Activated CD4-positive, alpha-beta T cell treated with anti-CD3 and anti-CD28 coated beads, Interleukin-10, Interleukin-2, amounts not matched to agents 100 ng/mL and 50 ng/mL, durations not matched to agents 16 hours and 8 hours (primary cell): ENCODE data around the gene KRT76.
"Not testable (repeated sequence)": the region's sequence is repeated elsewhere in the genome, so short reads cannot be mapped to it uniquely, and the experiment has no call there.

Experiments
- DNase-seq: peaks from one replicate; pipeline ENCODE4 v3.0.0-alpha.2; 2020

The KRT76 gene

DNA sequence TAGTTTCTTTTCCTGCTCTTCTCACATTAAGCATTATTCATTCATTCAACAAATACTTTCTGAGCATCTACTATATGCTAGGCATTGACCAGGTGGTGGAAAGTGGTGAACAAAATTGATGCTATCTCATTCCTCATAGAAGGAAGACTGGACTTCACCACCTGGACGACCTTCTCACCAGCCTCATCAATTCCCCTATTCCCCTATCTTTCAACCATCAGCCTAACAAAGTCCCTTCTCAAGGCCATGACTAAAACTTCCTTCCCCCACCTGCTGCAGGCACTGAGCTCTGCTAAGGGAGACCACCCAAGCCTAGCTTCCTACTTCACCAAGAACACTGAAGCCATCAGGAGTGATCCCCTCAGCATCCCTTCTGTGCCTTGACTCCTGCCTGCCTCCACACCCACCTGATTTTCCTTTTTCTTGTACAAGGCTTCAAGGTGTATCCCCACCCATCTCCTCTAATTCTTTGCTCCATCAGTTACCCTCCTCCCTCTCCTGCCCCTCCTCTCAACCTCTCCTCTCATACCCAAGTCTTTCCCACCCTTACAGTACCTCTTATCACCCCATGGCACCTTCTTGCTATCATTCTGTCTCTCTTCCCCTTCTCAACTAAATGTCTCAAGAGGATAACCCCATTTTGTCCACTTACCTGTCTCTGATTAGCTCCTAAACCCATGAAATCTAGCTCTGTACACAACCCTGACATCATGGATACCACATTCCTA lies 19.5 kb downstream of the KRT76 start:
- no peak for DNase-seq

- no peak for DNase-seq
Measured at GRCh38 chr12:52756281-52756960, 20.7 kb downstream of the KRT76 start.

DNA sequence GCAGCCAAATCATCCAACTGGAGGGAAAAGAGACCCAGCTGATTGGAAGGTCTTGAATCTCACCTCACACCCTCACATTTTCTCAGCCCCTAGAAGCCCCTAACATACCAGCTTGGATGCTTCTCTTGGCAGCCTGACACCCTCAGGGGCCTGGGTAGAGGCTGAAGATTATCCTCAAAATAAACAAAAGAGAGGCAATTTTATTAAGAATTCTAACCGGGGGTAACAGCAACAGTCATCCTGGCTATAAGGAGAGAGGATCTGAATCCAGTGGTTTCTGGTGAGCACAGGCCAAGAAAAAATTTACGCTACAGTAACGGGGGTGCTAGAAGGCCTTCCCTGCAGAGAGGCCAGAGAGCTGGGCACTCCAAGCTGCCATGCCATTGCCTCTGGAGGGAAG lies 21.6 kb downstream of the KRT76 start:
- DNase-seq = no peak

- DNase-seq = no peak
Measured at GRCh38 chr12:52754135-52754534, 23.0 kb downstream of the KRT76 start.

- DNase-seq = no peak
Measured at GRCh38 chr12:52753283-52753682, 23.9 kb downstream of the KRT76 start.

DNA sequence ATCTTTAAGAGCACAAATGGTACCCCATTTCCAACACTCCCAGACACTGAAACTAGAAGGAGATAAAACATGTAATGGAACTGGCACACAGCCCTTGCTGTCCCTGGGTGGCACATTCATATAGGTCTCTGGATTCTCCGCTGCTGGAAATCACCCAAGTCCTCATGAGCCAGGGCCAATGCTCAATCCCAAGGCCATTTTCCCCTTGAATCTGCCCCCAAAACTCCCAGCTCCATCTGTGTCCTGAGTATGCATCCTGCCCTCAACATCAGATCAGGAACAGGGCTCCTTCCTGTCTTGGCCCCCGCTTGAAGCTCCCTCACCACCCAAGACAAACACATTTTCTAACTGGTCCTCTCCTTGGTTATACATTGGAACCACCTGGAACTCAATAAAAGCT lies 24.6 kb downstream of the KRT76 start:
- DNase-seq = no peak

GRCh38 chr12:52751795-52752194 lies 25.4 kb downstream of the KRT76 start:
- no peak for DNase-seq

- not testable (repeated sequence) for DNase-seq
Measured at GRCh38 chr12:52750532-52750931, 26.6 kb downstream of the KRT76 start.

DNA sequence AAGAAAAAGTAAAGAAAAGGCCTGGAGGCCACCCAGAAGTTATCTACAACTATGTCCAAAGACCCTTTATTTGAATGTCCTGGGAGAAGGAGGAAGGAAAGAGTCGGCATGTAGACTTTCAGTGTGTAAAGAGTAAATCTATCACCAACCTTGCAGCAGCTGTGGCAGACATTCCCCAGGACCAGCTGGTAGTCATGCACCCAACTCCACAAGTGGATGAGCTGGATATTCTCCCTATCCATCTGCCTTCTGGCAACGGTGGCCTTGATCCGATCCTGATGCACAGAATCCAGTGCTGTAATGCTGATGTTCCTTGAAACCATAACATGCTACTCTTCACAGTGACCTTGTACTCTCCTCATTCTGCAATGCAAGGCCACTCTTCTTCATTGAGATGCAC lies 27.3 kb downstream of the KRT76 start:
- DNase-seq = no peak

DNA sequence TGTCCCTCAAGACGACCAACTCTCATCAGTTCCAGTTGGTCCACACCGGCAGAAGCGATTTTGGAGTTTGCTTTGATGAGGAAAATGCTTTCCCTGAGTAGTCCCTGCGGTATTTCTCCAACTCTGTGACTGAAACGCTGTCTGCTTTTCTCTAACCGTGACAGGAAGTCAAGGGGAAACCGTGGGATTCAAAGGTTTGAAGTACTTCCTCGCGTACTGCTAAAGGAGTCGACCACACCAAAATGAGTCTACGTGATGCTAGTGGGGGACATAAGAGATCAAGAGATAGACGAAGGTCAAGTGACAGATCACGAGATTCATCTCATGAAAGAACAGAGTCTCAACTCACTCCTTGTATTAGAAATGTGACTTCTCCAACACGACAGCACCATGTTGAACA lies 28.6 kb downstream of the KRT76 start:
- no peak for DNase-seq

DNA sequence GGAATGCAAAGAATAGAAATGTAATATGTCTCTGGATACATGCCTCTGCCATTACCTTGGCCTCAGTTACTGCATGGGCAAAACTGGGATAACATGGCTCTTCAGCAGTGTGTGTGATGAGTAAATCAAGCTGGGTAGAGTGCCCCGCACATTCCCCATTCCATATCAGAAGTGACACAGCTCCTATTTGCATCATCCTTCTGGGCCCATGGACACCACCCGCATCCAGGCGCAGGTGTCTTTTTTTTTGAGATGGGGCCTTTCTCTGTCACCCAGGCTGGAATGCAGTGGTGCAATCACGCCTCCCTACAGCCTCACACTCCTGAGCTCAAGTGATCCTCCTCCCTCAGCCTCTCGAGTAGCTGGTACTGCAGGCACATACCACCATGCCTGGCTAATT lies 31.6 kb downstream of the KRT76 start:
- no peak for DNase-seq

- no peak for DNase-seq
Measured at GRCh38 chr12:52744493-52745156, 32.5 kb downstream of the KRT76 start.

DNA sequence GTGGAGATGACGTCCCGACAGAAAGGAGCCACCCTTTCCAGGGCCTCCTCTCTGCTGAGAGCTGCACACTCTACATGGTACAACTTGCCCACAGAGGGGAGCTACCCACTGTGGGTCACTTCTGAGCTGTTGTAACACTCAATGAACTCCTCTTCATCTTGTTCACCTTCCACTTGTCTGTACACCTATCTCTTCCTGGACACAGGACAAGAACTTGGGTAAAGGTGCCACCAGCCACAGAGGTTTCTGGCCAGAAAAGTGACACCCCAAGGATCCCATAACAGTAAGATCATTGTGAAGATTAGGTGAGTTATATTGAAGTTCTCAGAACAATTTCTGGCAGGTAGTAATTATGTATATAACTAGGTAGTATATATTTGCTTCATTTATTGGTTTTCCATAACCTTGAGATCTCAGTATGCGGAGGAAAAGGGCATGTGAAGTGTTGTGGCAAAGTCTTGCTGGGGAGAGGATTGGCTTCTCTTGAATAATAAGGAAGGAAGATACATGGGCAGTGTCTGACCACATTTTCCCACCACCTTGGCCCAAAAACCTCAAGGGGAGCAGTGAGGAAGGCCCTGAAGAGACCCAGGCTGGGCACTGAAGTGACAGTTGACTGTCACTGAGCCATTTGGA lies 34.2 kb downstream of the KRT76 start:
- DNase-seq = no peak

DNA sequence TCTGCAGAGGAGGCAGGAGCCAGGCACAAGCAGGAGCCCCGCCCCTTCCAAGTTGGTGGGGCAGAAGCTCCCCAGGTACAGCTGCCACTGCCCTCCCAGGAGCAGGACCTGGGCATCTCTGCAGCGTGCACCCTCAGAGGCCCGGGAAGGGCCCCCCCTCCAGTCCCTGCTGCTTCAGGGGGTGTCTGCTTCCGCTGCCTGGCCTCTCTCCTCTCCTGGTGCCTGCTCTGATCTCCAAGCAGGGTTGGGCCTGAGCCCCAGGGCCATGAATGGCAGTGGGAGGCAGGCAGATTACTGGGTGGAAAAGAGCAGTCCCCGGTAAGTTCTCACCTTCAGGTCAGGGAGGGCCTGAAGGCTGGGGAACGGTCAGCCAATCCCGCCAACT lies 35.0 kb downstream of the KRT76 start:
- DNase-seq = no peak

DNA sequence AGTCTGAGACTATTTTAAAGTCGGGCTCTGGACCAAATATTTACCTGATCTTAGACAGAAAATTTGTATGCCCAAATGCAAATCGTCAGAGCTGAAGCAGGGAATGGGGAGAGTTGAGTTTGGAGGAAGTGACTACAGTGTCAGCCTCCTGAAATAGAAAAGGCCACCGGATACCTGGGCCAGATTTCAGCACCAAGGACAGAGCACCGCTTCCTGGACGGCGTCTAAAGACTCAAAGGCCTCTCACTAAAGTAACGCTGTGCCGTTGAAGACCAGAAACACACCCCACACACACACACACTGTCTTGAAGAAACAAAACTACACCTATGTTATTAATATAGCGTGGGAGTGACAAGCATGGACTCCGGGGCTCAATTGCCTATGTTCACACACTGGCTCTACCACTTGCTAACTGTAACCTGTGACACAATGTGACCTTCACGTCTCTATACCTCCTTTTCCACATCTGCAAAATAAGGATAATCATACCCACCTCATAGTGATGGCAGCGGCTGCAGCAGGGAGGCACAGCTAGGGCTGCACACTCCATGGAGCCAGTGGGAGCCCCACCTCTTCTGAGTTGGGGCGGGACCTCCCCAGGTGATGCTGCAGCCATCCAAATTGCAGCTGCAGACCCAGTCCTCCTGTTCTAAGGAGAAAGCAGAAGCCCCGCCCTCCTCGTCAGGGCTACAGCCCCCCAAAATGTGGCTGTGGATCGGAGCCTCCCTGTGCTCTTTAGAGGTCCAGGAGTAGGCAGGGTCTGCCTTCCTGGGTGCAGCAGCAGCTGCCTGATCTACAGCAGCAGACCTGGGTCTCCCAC lies 35.6 kb downstream of the KRT76 start:
- DNase-seq = peak; percentile 47

- no peak for DNase-seq
Measured at GRCh38 chr12:52740584-52740983, 36.6 kb downstream of the KRT76 start.

DNA sequence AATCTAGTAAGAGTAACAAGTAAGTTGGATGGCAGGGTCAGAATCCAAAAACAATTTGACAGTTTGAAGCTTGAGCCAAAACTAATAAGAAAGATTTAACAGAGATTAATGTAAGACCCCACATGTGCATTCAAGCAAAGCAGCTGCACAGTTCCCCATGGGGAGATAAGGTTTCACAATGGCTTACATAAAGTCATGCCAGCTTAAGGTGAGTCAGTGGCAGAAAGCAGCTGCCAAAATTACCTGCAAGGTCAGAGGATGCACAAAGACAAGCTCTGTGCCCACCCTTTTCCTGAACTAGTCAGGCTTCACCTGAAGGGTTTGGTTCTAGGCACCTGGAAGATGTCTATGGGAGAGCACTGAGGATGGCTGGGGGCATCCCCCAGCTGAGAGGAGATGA lies 37.2 kb downstream of the KRT76 start:
- no peak for DNase-seq

- no peak for DNase-seq
Measured at GRCh38 chr12:52735816-52736632, 41.1 kb downstream of the KRT76 start.

DNA sequence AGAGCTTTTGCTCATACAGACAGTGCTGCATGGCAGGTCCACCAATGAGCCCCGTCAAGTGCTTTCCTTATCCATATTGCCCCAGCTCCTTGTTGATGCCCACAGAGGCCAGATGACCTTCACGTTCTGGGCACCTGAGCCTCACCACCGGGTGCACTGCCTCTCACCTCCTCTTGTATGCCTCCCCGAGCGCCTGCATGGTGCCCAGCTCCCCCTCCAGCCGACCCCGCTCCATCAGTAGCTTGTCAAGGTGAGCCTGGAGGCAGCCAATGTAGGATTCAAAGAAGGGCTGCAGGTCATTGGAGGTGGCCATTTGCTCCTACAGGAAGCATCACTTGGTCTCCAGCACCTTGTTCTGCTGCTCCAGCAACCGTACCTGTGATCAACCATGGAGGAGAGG lies 42.0 kb downstream of the KRT76 start:
- DNase-seq = no peak

GRCh38 chr12:52730793-52731192 lies 46.4 kb downstream of the KRT76 start:
- DNase-seq = no peak

DNA sequence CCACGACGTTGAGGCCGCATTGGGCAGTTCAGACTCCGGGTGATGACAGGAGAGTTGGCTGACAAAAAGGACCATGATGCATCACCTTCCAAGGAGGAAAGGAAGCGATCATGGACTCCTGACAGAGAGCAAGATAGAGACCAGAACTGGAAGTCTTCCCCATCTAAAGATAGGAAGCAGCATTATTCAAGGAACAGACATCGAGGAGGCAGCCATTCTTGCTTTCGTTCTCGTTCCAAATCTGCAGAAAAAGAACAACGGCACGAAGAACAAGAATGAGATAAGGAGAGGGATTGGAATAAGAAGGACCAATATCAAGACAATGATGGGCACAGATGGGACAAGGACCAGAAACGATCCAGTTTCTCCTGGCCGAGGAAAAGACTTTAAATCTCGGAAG lies 46.8 kb downstream of the KRT76 start:
- DNase-seq = no peak

- DNase-seq = no peak
Measured at GRCh38 chr12:52729147-52729546, 48.0 kb downstream of the KRT76 start.
